Thoracic aorta (tissue), 2 donors: ENCODE data around the gene PAPOLG. TPM values are rescaled to one million over a fixed set of nuclear protein-coding genes. Genes with fewer than 3 reads are reported as not detected.

Source experiments
- ATAC-seq: fragments of 150-250 bp; one replicate; pipeline ENCODE4 v1.8.0; 2017; ENCODE audit warnings: low read depth; ENCODE audit not compliant: insufficient number of reproducible peaks, low FRiP score
- DNase-seq: peaks from one replicate; pipeline ENCODE4 v3.0.0-alpha.2; 2020; ENCODE audit warnings: low spot score
- H3K27ac ChIP-seq, 2 donors: fragments of 200-600 bp; sonication (generic); 1 replicate in 1 of 2; 2 replicates in 1 of 2; pipeline ENCODE4 v1.5.1; 2016; ENCODE audit warnings: mild to moderate bottlenecking in 2 of 2, moderate library complexity in 2 of 2
- H3K27me3 ChIP-seq: fragments of 200-600 bp; sonication (generic); replicated peaks from 2 replicates; pipeline ENCODE4 v1.6.0; 2016; ENCODE audit warnings: mild to moderate bottlenecking; ENCODE audit not compliant: insufficient read depth
- H3K36me3 ChIP-seq: fragments of 200-600 bp; sonication (generic); one replicate; pipeline ENCODE4 v1.5.1; 2016
- H3K4me1 ChIP-seq, 2 donors: fragments of 200-600 bp; sonication (generic); 1 replicate in 1 of 2; 2 replicates in 1 of 2; pipeline versions ENCODE4 v1.5.1 to v1.6.0; 2016; ENCODE audit warnings: low read depth in 2 of 2, mild to moderate bottlenecking in 1 of 2; ENCODE audit not compliant: control insufficient read depth in 1 of 2
- H3K4me3 ChIP-seq: fragments of 200-600 bp; sonication (generic); 2 replicates; pipeline ENCODE4 v1.5.1; 2016; ENCODE audit warnings: mild to moderate bottlenecking
- H3K9me3 ChIP-seq: fragments of 200-600 bp; sonication (generic); 2 replicates; pipeline ENCODE4 v1.5.1; 2016
- total RNA-seq, 2 donors: library from RNA; depleted of rRNA; stranded (reverse); fragments of >200 nt; gene quantifications; one replicate each; pipeline versions ENCODE4 v1.1.0 to v1.2.3, GENCODE V29; 2016
- TF ChIP-seq, protein P1 (sequence below): fragments of 200-600 bp; sonication (generic); IDR thresholded peaks from one replicate; pipeline ENCODE4 v1.5.1; 2019; ENCODE audit warnings: antibody characterized with exemption

The PAPOLG gene
- total RNA-seq, 2 donors from 2014 or later: 14.5 to 21.9 TPM

DNA sequence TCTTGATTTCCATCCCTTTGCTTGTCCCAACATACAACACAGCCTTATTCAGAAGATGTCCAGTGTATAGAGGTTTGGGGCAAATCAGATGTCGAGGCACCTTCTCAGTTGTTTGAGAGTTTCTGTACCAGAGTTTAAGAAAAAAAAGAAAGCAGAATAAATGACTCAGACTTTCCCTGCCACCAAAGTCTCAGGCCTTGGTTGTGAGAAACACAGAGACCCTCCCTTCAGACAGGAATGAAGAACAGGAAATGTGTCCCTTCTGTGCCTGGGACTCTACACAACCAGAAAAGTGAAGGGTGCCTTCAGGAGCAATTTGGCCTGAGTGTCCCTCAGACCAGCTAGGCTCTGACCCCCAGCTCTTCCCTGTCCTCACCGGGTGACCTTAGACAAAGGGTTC, 88.0 kb downstream of the PAPOLG start:
- TF ChIP-seq, protein P1, sequence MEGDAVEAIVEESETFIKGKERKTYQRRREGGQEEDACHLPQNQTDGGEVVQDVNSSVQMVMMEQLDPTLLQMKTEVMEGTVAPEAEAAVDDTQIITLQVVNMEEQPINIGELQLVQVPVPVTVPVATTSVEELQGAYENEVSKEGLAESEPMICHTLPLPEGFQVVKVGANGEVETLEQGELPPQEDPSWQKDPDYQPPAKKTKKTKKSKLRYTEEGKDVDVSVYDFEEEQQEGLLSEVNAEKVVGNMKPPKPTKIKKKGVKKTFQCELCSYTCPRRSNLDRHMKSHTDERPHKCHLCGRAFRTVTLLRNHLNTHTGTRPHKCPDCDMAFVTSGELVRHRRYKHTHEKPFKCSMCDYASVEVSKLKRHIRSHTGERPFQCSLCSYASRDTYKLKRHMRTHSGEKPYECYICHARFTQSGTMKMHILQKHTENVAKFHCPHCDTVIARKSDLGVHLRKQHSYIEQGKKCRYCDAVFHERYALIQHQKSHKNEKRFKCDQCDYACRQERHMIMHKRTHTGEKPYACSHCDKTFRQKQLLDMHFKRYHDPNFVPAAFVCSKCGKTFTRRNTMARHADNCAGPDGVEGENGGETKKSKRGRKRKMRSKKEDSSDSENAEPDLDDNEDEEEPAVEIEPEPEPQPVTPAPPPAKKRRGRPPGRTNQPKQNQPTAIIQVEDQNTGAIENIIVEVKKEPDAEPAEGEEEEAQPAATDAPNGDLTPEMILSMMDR: no peak
- Histone ChIP-seq H3K27ac (no peak overlapping the region), H3K36me3 (no peaks in the 10 kb centered on the region), H3K27me3 (no peaks in the 10 kb centered on the region), H3K9me3 (no peaks in the 10 kb centered on the region), H3K4me3 (no peak overlapping the region), H3K4me1 (no peaks in the 10 kb centered on the region)
- no peak for DNase-seq
- ATAC-seq: no peak

DNA sequence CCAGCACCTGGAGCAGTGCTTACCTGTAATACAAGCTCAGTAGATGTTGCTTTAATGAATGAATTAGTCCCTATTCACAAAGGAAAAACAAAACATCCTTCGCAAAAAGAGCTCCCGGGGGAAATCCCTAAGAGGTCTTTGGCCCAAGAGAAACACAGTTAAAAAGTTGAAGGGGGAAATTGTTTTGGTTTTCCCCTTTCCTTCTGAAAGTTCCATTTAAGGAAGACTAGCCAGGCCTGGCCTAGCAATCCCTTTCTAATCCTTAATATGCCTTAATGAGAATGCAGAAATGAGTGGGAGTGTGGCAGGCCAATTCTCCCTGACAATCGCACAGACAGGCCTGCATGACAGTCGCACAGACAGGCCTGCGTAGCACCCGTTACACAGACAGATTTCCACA, 91.8 kb downstream of the PAPOLG start:
- H3K4me1 ChIP-seq: no peaks in the 10 kb centered on the region
- no peaks in the 10 kb centered on the region for H3K27me3 ChIP-seq
- ATAC-seq (no peak), DNase-seq (no peak)
- no peak overlapping the region for H3K4me3 ChIP-seq
- H3K9me3 ChIP-seq: no peaks in the 10 kb centered on the region
- H3K36me3 ChIP-seq: no peaks in the 10 kb centered on the region
- no peak overlapping the region for H3K27ac ChIP-seq
- TF ChIP-seq, protein P1: no peak

Other genes with a start within 250 kb of the PAPOLG start
- gene BCL11A, start 202.6 kb upstream of the PAPOLG start, total RNA-seq: under 1 TPM; 0.41 to 0.99 TPM
- 10 to 100 TPM; 15.7 to 26.9 TPM for gene REL, start 125.3 kb downstream of the PAPOLG start, total RNA-seq